Liver (tissue), 9 donors: Measurements from ENCODE around the gene PGRMC1. TPM values are rescaled to one million over a fixed set of nuclear protein-coding genes. Genes with fewer than 3 reads are reported as not detected.

Experiments
- DNase-seq: peaks from one replicate; pipeline ENCODE4 v3.0.0-alpha.2; 2017; ENCODE audit warnings: low spot score
- H3K27ac ChIP-seq, 2 donors: one replicate each; pipeline ENCODE4 v1.7.0; 2013; ENCODE audit warnings: inconsistent platforms in 2 of 2, low read length in 2 of 2, control low read depth in 1 of 2, low read depth in 1 of 2, mild to moderate bottlenecking in 1 of 2
- H3K27me3 ChIP-seq, 4 donors: one replicate each; pipeline versions ENCODE4 v1.6.1 to v1.7.0; 2013; ENCODE audit warnings: low read length in 3 of 4, inconsistent platforms in 1 of 4, mild to moderate bottlenecking in 1 of 4, moderate library complexity in 1 of 4; ENCODE audit not compliant: control insufficient read depth in 4 of 4, insufficient read depth in 4 of 4
- H3K36me3 ChIP-seq, 4 donors: one replicate each; pipeline versions ENCODE4 v1.6.1 to v1.7.0; 2013; ENCODE audit warnings: low read length in 3 of 4, mild to moderate bottlenecking in 3 of 4, low read depth in 1 of 4, moderate library complexity in 1 of 4; ENCODE audit not compliant: control insufficient read depth in 4 of 4, insufficient read depth in 3 of 4
- H3K4me1 ChIP-seq, 4 donors: one replicate each; pipeline versions ENCODE4 v1.6.1 to v1.7.0; 2013; ENCODE audit warnings: low read length in 3 of 4, mild to moderate bottlenecking in 3 of 4, moderate library complexity in 1 of 4; ENCODE audit not compliant: control insufficient read depth in 4 of 4, insufficient read depth in 4 of 4
- H3K4me3 ChIP-seq, 3 donors: one replicate each; pipeline versions ENCODE4 v1.6.1 to v1.7.0; 2013; ENCODE audit warnings: low read length in 3 of 3, control low read depth in 1 of 3, low read depth in 1 of 3, mild to moderate bottlenecking in 1 of 3
- H3K9ac ChIP-seq, 2 donors: one replicate each; pipeline ENCODE4 v1.7.0; 2013; ENCODE audit warnings: low read length in 2 of 2, mild to moderate bottlenecking in 2 of 2, moderate library complexity in 2 of 2, control low read depth in 1 of 2, low read depth in 1 of 2
- H3K9me3 ChIP-seq, 4 donors: one replicate each; pipeline versions ENCODE4 v1.6.1 to v1.7.0; 2013; ENCODE audit warnings: low read length in 3 of 4; ENCODE audit not compliant: control insufficient read depth in 4 of 4
- ATF3 ChIP-seq: IDR thresholded peaks from 2 replicates; pipeline ENCODE4 v1.6.1; 2016; ENCODE audit warnings: antibody characterized with exemption
- EGR1 ChIP-seq, 2 donors: IDR thresholded peaks; 2 replicates each; pipeline ENCODE4 v1.6.1; 2016 to 2018; ENCODE audit warnings: antibody characterized with exemption in 2 of 2, low read depth in 2 of 2
- FOXA1 ChIP-seq: IDR thresholded peaks from 2 replicates; pipeline ENCODE4 v1.6.1; 2016; ENCODE audit warnings: antibody characterized with exemption
- FOXA2 ChIP-seq: IDR thresholded peaks from 2 replicates; pipeline ENCODE4 v1.6.1; 2016; ENCODE audit warnings: antibody characterized with exemption
- GABPA ChIP-seq, 2 donors: IDR thresholded peaks in 1 of 2; conservative IDR thresholded peaks in 1 of 2; 2 replicates each; pipeline ENCODE4 v1.6.1; 2016; ENCODE audit warnings: antibody characterized with exemption in 2 of 2, mild to moderate bottlenecking in 1 of 2, moderate library complexity in 1 of 2
- HNF4A ChIP-seq, 2 donors: conservative IDR thresholded peaks; 2 replicates each; pipeline ENCODE4 v1.6.1; 2016; ENCODE audit warnings: antibody characterized with exemption in 2 of 2, mild to moderate bottlenecking in 2 of 2
- HNF4G ChIP-seq: IDR thresholded peaks from 2 replicates; pipeline ENCODE4 v1.6.1; 2016; ENCODE audit warnings: antibody characterized with exemption
- JUND ChIP-seq, 2 donors: IDR thresholded peaks; 2 replicates each; pipeline ENCODE4 v1.6.1; 2016; ENCODE audit warnings: antibody characterized with exemption in 2 of 2
- NR2F2 ChIP-seq: IDR thresholded peaks from 2 replicates; pipeline ENCODE4 v1.6.1; 2016; ENCODE audit warnings: antibody characterized with exemption
- RAD21 ChIP-seq, 2 donors: IDR thresholded peaks; 2 replicates each; pipeline ENCODE4 v1.6.1; 2016; ENCODE audit warnings: antibody characterized with exemption in 2 of 2, mild to moderate bottlenecking in 2 of 2
- RXRA ChIP-seq, 2 donors: IDR thresholded peaks; 2 replicates each; pipeline ENCODE4 v1.6.1; 2017 to 2018; ENCODE audit warnings: antibody characterized with exemption in 2 of 2, mild to moderate bottlenecking in 1 of 2
- SP1 ChIP-seq: IDR thresholded peaks from 2 replicates; pipeline ENCODE4 v1.6.1; 2018; ENCODE audit warnings: antibody characterized with exemption, mild to moderate bottlenecking
- TAF1 ChIP-seq: conservative IDR thresholded peaks from 2 replicates; pipeline ENCODE4 v1.6.1; 2016; ENCODE audit warnings: antibody characterized with exemption, mild to moderate bottlenecking
- YY1 ChIP-seq: IDR thresholded peaks from 2 replicates; pipeline ENCODE4 v1.6.1; 2016; ENCODE audit warnings: antibody characterized with exemption, mild to moderate bottlenecking
- WGBS: extraction: QIAGEN DNeasy Blood & Tissue Kit; methylation state at CpG from one replicate; pipeline ENCODE4 v1.1.7; 2013; 5-methylcytosine and 5-hydroxymethylcytosine counted together
- polyA plus RNA-seq, 2 donors: library from polyadenylated mRNA; stranded (reverse) in 1 of 2; unstranded in 1 of 2; fragments of 200-250 nt in 1 of 2; fragments of >200 nt in 1 of 2; fragmentation: Nextera tagmentation in 1 of 2; extraction: Ambion mirVana in 1 of 2; gene quantifications; one replicate each; pipeline versions ENCODE4 v1.2.1 to v1.2.3, GENCODE V29; 2013 to 2015
- total RNA-seq, 2 donors: library from RNA; depleted of rRNA; stranded (reverse); fragments of >200 nt; gene quantifications; one replicate each; pipeline ENCODE4 v1.2.3, GENCODE V29; 2014
- TF ChIP-seq, protein P1 (sequence below): IDR thresholded peaks from 2 replicates; pipeline ENCODE4 v1.6.1; 2016; ENCODE audit warnings: antibody characterized with exemption
- TF ChIP-seq, protein P2 (sequence below): fragments of 150-350 bp; IDR thresholded peaks from 2 replicates; pipeline ENCODE4 v1.5.1; 2017; ENCODE audit warnings: improper control_type of control experiment, low read depth, low read length; ENCODE audit not compliant: missing input control
- TF ChIP-seq, protein P3 (sequence below): IDR thresholded peaks from 2 replicates; pipeline ENCODE4 v1.6.1; 2016; ENCODE audit warnings: antibody characterized with exemption
- TF ChIP-seq, protein P4 (sequence below): IDR thresholded peaks from 2 replicates; pipeline ENCODE4 v1.6.1; 2016; ENCODE audit warnings: antibody characterized with exemption, mild to moderate bottlenecking
- donor health status: healthy.
- donor health status: healthy.
- donor health status: healthy.
- donor health status: healthy.
- donor health status: healthy.

The PGRMC1 gene
- total and polyA plus RNA-seq, 4 donors, result 180 to 346 (median 290) TPM

DNA sequence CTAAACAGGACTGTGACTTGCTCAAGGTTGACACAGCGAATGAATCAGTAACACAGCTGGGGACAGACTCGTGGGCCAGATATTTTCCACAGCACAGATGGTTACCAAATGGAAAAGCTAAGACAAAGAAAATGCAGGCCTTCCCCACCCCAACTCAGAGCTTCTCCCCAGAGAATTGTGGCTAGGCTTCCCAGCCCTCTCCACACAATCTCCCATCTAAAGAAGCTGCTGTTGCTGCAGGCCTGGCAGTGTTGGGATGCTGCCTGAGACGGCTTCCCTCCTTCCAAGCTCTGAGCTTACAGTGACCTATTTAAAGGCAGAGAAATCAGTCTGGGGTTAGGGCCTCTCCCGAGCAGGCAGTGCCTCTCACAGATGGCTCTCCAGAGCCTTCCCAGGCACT lies 46.5 kb upstream of the PGRMC1 start:
- no peak overlapping the region for H3K9ac ChIP-seq
- TF ChIP-seq JUND (IDR thresholded peaks at IDR 0.05), result no peak
- H3K4me3 ChIP-seq, result no peak overlapping the region
- H3K9me3 ChIP-seq, result no peaks in the 10 kb centered on the region
- DNase-seq, result no peak
- peaks cover 0 to 10% (median 3%) of the 10 kb centered on the region in 4 donors for H3K4me1 ChIP-seq
- H3K27ac ChIP-seq, result no peak overlapping the region
- H3K27me3 ChIP-seq, result no peaks in the 10 kb centered on the region
- no peaks in the 10 kb centered on the region for H3K36me3 ChIP-seq
- 72% methylated on average over 4 of the region's 4 CpGs for WGBS

- Histone ChIP-seq H3K4me3 (no peak overlapping the region), H3K9me3 (no peaks in the 10 kb centered on the region), H3K4me1 (peaks cover 0 to 10% (median 3%) of the 10 kb centered on the region in 4 donors), H3K27ac (no peak overlapping the region), H3K27me3 (no peaks in the 10 kb centered on the region), H3K9ac (no peak overlapping the region), H3K36me3 (no peaks in the 10 kb centered on the region)
- no peak for TF ChIP-seq EGR1 (IDR thresholded peaks at IDR 0.05; ENCODE audit: low read depth in 2 of 2)
- TF ChIP-seq HNF4A (conservative IDR thresholded peaks at IDR 0.05), result no peak
- TF ChIP-seq, protein P1, sequence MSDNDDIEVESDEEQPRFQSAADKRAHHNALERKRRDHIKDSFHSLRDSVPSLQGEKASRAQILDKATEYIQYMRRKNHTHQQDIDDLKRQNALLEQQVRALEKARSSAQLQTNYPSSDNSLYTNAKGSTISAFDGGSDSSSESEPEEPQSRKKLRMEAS, result no peak
- no peak for TF ChIP-seq GABPA (IDR thresholded peaks at IDR 0.05 in 1 of 2, conservative IDR thresholded peaks at IDR 0.05 in 1 of 2)
- no peak for TF ChIP-seq FOXA2
- TF ChIP-seq RAD21 (IDR thresholded peaks at IDR 0.05), result no peak
- no peak for TF ChIP-seq FOXA1
- no peak for TF ChIP-seq TAF1
- TF ChIP-seq, protein P2, sequence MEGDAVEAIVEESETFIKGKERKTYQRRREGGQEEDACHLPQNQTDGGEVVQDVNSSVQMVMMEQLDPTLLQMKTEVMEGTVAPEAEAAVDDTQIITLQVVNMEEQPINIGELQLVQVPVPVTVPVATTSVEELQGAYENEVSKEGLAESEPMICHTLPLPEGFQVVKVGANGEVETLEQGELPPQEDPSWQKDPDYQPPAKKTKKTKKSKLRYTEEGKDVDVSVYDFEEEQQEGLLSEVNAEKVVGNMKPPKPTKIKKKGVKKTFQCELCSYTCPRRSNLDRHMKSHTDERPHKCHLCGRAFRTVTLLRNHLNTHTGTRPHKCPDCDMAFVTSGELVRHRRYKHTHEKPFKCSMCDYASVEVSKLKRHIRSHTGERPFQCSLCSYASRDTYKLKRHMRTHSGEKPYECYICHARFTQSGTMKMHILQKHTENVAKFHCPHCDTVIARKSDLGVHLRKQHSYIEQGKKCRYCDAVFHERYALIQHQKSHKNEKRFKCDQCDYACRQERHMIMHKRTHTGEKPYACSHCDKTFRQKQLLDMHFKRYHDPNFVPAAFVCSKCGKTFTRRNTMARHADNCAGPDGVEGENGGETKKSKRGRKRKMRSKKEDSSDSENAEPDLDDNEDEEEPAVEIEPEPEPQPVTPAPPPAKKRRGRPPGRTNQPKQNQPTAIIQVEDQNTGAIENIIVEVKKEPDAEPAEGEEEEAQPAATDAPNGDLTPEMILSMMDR, result no peak
- no peak for TF ChIP-seq JUND (IDR thresholded peaks at IDR 0.05)
- TF ChIP-seq, protein P3, sequence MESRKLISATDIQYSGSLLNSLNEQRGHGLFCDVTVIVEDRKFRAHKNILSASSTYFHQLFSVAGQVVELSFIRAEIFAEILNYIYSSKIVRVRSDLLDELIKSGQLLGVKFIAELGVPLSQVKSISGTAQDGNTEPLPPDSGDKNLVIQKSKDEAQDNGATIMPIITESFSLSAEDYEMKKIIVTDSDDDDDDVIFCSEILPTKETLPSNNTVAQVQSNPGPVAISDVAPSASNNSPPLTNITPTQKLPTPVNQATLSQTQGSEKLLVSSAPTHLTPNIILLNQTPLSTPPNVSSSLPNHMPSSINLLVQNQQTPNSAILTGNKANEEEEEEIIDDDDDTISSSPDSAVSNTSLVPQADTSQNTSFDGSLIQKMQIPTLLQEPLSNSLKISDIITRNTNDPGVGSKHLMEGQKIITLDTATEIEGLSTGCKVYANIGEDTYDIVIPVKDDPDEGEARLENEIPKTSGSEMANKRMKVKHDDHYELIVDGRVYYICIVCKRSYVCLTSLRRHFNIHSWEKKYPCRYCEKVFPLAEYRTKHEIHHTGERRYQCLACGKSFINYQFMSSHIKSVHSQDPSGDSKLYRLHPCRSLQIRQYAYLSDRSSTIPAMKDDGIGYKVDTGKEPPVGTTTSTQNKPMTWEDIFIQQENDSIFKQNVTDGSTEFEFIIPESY, result no peak
- TF ChIP-seq, protein P4, sequence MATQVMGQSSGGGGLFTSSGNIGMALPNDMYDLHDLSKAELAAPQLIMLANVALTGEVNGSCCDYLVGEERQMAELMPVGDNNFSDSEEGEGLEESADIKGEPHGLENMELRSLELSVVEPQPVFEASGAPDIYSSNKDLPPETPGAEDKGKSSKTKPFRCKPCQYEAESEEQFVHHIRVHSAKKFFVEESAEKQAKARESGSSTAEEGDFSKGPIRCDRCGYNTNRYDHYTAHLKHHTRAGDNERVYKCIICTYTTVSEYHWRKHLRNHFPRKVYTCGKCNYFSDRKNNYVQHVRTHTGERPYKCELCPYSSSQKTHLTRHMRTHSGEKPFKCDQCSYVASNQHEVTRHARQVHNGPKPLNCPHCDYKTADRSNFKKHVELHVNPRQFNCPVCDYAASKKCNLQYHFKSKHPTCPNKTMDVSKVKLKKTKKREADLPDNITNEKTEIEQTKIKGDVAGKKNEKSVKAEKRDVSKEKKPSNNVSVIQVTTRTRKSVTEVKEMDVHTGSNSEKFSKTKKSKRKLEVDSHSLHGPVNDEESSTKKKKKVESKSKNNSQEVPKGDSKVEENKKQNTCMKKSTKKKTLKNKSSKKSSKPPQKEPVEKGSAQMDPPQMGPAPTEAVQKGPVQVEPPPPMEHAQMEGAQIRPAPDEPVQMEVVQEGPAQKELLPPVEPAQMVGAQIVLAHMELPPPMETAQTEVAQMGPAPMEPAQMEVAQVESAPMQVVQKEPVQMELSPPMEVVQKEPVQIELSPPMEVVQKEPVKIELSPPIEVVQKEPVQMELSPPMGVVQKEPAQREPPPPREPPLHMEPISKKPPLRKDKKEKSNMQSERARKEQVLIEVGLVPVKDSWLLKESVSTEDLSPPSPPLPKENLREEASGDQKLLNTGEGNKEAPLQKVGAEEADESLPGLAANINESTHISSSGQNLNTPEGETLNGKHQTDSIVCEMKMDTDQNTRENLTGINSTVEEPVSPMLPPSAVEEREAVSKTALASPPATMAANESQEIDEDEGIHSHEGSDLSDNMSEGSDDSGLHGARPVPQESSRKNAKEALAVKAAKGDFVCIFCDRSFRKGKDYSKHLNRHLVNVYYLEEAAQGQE, result no peak
- no peak for TF ChIP-seq NR2F2
- no peak for TF ChIP-seq YY1
- TF ChIP-seq HNF4G, result no peak
- no peak for TF ChIP-seq ATF3
- TF ChIP-seq SP1, result no peak
- no peak for TF ChIP-seq RXRA (IDR thresholded peaks at IDR 0.05)
- WGBS, result 83% methylated on average over 4 of the region's 4 CpGs
- DNase-seq, result no peak
Measured at GRCh38 chrX:119190091-119190681, 45.9 kb upstream of the PGRMC1 start.
